ENCODE results near the gene DRC7.
"Not testable (repeated sequence)": the region's sequence is repeated elsewhere in the genome, so short reads cannot be mapped to it uniquely, and the experiment has no call there.

The DRC7 gene

DNA sequence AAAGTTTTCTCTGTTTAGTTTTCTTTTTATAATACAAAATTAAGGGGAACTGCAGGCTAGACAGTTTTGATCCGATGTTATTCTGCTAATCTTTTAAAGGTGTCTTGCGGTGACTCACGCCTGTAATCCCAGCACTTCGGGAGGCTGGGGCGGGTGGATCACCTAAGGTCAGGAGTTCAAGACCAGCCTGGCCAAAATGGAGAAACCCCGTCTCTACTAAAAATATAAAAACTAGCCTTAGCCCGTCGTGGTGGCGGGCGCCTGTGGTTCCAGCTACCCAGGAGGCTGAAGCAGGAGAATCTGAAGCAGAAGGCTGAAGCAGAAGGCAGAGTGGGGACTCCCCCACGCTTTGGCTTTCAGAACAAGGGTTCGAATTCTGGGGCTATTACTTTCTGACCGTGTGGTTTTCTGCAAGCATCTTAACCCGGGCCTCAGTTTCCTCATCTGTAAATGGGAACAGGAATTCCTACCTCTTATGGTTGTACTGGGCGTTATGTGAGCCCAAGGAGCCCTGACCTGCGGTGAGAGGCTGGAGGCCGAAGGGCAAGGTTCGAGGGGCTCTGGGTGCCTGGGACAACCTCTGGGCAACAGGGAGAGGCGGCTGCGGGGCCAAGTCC, 39.8 kb downstream of the DRC7 start:
- peak in 1 of 58 donors; percentile 59 for DNase-seq

DNA sequence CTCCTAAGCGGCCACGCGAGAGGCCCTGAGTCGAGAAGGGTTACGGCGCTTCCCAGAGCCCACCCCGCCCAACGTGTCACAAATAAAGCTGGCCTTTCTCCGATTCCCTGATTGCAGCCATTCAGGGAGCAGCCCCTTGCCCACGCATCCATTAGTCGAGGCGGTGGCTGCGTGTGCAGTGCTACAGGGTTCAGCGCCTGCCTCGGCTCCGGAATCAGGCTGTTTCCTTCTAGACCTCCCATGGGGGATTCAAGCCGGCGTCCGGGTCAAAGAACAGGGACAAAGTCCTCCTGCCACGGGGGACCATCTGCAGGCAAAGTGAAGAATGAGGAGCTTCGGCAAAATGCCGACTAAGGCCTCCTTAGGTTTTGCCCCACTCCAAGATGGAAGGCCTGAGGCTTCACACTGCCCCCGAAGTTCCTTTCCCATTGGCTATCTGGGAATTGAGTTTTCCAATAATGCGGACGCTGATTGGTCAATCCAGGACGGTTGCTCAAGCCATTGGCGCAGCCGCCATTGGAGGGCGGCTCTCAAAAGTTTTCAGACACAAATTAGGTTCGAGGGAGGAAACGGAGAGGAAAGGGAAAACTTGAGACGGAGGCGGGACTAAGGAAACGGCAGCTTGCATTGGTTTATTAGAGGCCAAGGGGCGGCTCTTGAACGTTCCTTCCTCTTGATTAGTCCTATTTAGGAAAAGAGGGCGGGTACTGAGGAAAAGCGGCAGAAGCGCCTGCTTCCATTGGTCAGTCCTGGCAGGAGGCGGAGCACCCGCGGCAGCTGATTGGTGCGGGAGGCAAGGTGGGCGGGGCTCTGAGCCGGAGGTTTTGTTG, 40.5 kb downstream of the DRC7 start:
- peak; percentile 91 to 100 (median 99) for DNase-seq

DNA sequence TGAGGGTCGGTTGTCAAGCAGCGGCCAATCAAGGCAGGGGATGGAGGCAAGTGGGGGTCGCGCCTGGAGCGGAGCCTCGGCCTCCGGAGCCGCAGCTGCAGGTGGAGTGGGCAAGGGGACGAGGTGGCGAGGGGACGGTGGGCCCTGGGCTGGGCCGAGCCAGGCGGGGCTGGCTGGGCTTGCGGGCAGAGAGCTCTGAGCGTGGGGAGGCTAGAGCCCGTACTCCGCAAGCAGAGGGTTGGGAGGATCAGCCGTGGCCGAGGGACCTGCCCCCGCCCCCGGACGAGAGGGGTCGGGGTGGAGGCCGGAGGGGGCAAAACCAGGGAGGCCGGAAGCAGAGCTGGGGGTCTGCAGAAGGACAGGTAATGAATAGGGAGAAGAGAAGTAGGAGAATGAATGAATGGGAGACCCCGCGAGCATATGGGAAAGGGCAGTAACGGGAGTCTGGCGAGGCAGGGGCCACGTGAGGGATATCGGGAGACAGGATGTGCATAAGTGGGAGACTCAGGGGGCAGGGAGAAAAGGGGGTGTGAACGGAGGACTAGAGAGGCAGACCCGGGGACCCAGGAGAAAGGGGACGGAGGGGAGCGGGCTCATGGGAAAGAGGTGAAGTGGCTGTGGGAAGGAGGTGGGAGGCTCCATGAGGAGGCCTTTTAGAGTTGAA, 41.3 kb downstream of the DRC7 start, which contains the start of gene KATNB1:
Gene KATNB1 (plus strand): TSS at position 16 of the 664 bp plus-strand sequence. CDS start 1,474 bp downstream, outside the sequence.
- DNase-seq: peak in 1 of 58 donors; percentile 27

DNA sequence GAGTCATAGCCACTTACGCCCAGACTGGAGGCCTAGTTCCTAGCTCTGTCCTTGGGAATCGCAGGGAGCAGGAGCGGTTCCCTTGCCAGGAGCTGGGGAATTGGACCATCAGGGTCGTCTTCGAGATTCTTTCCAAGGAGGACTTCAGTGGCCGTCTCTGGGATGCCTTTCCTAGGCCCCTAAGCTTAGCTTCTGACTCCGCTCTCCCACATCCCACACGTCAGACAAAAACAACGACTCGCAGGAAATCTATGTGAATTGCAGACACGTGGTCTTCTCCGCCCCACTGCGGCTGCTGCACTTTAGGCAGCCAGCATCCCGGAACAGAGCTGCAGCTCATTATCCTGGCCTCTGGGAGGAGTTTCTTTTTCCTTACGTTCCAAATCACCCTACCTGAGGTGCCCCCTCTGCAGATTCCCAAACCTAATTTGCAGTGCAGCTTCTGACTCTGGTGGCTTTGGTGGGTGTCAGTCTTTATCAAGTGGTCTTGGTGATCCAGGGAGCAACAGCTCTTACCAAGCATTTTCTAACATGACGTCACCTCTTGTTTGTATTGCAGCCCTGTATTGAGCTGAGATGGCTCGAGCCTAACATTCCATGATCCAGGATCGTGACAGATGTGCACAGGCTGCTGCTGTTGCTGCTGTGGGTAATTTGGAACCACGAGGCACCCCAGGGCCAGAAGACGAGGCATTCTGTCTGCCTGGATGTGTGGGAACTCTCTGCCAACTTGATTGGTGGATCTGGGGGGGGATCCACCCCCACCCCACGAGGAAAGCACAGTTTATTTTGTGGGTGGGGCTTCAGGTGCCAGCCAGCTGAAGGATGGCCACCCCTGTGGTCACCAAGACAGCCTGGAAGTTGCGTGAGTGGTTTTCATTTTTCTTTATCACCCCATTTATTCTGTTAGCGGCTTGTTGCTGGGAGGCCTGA, 42.1 kb downstream of the DRC7 start:
- peak in 34 of 58 donors; percentile 20 to 71 (median 43) for DNase-seq

DNA sequence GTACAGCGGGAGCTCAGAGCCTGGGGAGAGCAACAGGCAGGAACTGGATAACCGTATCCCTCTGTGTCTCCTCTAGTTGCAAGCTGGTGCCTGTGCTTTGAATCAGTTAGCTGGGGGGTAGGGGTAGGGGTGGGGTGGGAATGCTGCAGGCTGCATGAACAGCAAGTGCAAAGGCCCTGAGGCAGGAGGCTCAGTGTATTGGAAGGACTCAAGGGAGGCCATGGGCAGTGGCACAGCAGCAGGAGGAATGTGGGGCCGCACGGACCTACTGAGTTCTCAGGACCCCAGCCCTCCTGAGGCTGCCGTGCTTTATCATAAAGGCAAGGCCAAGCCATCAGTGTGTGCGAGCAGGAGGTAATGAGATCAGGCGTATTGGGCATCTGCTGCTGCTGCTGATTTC, 44.2 kb downstream of the DRC7 start:
- no peak for DNase-seq

DNA sequence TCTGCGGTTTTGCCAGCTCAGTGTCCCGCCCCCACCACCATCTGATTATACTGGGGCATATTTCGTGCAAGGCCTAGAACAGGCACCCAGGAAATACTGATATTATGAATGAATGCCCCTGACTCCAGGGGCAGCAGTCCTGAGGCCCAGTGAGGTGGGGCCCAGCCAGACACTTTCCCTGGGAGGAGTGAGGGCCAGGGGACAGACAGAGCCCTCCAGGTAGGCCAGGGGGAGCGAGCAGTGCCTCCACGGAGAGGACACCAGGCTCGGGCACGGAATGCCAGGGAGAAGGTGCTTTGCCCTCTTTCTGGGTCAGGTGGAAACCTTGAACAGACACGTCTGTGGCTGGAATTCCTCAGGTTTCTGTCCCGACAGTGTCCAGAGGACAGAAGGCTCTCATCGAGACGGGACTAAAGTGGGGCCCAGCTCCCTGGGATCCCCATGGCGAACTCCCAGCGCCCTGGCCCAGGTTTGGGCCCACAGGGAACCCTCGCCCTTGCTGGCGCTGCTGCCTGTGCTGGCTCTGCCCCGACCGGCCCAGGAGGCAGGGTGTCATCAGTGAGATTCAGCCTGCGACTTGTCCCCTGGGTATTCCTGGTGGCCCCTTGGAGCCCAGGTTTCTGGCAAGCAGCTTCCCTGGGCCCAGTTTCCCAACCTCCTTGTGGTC, 45.3 kb downstream of the DRC7 start:
- no peak for DNase-seq

DNA sequence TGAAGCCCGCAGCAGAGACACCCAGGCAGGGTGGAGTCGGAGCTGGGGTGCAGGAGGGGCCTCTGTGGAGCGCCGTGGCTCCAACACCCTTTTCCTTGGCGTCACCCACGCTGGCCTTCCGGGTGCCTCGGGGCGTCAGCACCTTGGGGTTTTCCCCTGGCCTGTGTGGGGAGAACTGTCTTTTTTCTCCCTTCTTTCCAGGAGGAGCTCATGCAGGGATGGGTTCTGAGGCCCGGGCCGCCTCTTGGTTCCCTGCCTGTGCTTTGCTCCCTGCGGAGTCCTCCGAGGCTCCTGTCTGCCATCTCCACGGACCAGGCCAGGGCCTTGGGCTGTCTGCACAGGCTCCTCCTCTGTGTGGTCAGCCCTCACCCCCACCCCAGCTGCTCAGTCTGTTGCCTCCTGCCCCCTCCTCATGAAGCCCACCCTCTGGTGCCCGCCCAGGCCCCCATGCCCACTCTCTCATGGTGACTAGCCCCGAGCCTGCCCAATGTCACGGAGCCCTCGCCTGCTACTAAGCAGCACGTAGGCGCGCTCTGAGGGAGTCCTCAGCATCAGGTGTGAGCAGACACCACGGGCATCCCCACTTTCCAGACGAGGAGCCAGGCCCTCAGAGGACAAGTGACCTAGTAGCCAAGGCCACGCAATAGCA, 45.9 kb downstream of the DRC7 start:
- no peak for DNase-seq

DNA sequence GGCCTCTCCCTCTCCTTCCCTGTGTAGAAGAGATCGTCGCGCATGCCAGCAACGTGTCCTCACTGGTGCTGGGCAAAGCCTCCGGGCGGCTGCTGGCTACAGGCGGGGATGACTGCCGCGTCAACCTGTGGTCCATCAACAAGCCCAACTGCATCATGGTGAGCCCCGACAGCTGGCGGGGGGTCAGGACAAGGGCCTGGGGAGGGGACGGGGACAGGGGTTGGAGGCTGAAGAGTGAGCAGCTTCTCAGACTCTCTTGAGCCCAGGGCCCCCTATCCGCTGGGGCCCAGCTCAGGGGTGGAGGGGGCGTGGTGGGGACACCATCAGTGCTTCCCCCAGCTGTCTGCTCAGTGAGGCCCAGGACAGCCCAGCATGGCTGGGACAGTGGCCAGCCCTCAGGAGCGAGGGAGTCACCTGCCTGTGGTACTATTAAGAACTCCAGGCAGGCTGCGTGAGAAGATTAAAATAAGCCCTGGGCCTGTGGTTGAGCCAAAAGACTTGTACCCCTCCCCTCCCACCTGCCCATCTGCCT, 47.1 kb downstream of the DRC7 start:
- DNase-seq: peak in 1 of 58 donors; percentile 31

DNA sequence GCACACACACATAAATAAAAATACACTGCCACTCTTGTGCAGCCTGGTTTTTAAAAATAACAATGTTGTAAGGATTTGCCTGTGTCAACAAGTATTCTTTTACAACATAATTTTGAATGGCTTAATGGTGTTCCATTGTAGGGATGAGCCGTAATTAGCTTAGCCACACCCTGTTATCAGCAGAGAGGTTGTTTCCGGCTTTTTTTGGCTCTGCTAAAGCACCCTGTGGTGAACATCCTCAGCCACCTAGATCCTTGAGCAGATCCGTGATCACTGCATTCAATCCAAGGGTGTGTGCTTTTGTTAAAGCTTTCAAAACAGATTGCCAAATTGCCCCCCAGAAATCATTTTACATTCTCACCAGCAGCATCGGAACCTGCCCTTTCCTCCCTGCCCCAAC, 47.9 kb downstream of the DRC7 start:
- DNase-seq: no peak

DNA sequence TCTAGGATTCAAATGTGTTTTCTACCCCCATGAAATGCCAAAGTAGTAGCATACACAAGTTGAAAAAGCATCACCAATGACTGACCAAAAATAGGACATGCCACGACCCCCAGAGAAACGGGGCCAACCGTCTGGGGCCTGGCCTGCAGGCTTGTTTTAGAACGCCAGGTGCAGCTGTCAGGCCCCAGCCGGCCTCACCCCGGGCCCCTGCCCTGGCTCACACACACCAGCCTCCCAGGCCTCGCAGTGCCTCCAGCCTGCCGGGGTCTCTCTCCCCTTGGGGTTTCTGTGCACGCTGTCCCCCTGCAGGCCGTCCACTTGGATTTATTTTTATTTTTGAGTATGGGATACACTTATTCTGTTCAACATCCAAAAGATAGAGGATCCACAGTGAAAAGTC, 48.9 kb downstream of the DRC7 start:
- no peak for DNase-seq

DNA sequence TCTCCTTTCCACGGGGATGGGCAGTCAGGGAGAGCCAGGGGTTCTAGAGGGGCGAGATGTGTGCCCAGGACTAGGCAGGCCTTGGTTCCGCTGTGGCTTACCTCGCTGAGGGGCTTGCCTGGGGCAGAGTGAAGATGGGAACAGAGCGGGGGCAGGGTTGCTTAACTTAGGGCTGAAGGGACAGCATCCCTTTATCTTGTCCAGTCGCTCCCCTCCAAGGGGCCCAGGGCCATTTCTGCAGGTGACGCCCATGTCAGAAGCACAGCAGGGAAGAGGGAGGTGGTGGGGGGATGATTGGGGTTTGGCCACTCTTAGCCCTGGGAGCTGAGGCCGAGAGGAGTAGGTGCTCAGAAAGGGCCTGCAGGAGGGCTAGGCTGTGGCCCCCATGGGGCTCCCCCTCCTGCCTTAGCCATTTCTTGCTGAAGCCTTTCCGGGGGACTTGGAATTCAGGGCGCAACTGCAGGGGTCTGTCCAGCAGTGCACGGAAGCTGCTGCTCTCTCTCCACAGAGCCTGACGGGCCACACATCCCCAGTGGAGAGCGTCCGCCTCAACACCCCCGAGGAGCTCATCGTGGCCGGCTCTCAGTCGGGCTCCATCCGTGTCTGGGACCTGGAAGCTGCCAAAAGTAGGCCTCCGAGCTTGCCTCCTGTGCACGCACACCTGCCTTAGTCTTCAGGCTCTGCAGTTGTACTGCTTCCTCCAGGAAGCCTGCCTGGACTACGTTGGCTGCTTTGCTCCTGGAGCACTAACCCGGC, 49.5 kb downstream of the DRC7 start:
- no peak for DNase-seq

DNA sequence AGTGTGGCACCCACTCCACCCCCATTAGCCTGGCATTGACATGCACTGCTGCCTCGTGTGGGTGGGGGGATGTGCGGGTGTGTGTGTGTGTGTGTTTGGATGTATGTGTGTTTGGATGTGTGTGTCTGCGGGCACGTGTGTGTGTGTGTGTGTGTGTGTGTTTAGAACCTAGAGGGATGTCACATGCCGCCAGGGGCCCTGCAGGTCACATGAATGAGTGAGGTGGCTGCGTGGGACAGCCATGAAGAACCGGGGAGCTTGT, 50.0 kb downstream of the DRC7 start:
- DNase-seq: no peak

DNA sequence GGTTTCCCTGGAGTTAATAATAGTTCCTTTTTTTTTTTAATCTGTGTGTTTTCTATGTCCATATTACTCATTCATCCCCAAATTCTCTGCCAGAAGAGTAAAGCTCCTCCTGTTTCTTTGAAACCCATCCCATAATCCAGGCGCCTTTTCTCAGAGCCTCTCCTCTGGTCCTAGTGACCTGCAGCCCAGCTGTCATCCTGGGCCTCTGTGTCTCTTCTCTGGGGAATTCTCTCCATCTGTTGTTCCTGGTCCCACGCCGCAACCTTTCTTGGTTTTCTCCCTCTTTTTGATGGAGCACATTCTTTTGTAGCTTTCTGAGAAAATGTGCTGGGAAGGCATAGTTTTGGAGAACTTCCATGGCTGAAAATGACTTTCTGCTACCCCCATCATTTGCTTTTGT, 51.2 kb downstream of the DRC7 start:
- no peak for DNase-seq

DNA sequence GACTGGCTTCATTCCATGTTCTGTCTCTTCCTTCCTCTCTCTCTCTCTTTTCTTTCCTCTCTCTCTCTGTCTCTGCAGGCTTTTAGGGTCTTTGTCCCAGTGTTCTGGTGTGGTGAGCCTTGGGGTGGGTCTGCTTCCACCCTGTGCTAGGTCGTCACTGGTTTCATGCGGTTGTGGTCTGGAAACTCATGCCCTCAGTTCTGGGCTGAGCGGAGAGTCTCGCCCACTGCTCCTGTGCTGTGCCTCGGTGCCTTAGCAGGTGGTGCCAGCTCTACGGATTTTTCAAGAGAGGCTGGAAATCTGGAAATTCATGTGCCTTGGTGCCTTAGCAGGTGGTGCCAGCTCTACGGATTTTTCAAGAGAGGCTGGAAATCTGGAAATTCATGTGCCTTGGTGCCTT, 51.7 kb downstream of the DRC7 start:
- DNase-seq: not testable (repeated sequence)

DNA sequence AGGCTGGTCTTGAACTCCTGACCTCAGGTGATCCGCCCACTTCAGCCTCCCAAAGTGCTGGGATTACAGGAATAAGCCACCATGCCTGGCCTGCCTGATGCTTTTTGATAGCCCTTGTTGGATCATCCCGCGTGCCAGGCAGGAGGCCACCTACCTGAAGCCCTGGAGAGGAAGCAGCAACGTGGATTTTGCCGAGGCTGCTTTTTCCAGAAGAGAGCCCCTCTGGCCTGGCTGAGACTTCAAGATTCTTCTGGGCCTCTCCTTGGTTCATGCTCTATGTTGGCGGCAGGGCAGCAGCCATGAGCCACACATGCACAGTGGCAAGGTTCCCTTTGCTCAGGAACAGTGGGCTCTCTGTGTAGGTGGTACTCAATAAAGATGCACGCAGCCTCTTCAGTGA, 52.5 kb downstream of the DRC7 start:
- DNase-seq: no peak

DNA sequence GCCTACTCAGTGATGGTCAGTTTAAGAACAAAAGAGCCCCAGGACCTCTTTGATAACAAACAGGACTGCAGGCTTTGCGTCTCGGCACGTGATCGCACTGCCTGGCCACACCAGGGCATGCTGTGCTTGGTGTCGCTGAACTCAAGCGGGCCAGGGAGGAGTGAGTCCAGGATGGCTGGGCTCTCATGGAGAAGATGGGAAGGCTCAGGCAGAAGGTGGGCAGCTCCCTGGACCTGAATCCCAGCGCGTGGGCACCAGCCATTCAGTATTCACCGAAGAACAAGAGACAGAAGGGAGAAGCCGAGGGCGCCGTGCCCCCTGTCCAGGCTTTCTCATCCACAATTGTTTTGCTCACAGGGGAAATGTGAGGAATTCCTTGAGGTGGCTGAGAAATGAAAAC, 52.9 kb downstream of the DRC7 start:
- no peak for DNase-seq

DNA sequence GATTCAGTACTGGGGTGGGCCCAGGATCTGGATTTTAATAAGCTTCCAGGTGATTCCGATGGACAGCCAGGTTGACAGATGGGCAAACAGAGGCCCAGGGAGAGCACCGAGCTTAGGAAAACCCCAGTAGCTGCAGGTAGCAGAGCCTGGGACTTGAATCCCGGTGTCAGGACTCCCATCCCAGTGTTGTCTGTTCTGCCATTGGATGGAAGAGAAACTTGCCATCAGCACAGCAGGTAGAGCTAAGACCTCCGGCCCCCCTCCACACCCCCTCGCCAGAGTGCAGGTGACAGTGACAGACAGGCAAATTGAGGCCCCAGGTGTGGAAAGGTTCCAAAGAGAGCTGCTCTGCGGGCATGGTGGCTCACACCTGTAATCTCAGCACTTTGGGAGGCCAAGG, 53.4 kb downstream of the DRC7 start:
- DNase-seq: no peak

DNA sequence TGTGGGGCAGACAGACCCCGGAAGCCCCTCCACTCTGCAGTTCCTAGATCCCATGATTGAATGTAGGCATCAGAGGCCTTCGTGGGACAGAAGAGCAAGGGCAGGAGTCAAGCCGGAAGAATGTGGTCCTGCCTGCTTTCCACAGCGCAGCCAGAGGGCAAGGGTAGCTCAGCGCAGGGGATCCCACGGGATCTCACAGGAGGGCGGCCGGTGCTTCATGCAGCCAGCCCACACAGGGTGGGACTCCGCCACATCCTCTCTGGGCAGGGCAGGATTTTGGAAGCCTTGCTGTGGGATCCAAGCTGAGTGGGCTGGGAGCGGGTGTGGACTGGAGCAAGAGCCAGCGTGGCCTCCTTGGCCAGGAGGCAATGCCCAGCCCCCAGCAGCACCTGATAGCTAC, 54.0 kb downstream of the DRC7 start:
- DNase-seq: no peak

DNA sequence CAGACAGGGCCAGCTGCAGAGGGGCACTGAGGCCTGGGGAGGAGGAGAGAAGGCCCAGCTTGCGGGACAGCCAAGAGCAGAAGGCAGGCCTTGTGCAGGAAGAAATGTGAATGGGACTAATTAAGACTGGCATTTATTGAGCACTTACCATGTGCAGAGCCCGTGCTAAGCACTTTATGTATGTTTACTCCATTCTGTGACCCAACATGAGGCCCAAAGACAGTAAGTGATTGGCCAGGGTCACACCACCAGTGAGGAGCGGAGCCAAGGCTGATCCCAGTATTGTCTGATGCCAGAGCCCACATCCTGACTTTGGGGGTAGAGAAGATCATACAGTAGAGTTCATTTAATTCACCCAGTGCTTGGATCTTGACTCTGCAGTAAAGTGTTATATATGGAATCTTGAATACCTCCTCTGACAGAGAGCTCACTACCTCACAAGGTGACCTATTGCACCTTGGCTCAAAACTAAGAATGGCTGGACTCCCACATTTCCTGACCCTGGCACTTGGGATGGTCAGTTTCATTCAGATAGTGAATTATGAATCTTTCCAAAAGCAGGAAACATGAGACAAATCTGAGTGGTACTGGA, 54.6 kb downstream of the DRC7 start:
- DNase-seq: no peak
